Measurements from ENCODE around the gene BLOC1S4.

BLOC1S4 gene

GRCh38 chr4:6692806-6693205, 23.2 kb upstream of the BLOC1S4 start:
- no peak for DNase-seq

- no peak for DNase-seq
These were observed 22.5 kb upstream of the BLOC1S4 start, which contains the start of gene S100P for GRCh38 chr4:6693231-6694176. TSS of gene S100P (plus strand) at chr4:6693878. CDS start at chr4:6693933, 55 bp downstream.

GRCh38 chr4:6694177-6694901, 21.6 kb upstream of the BLOC1S4 start:
- no peak for DNase-seq

- DNase-seq = no peak
These were observed 20.0 kb upstream of the BLOC1S4 start for GRCh38 chr4:6695660-6696610.

DNA sequence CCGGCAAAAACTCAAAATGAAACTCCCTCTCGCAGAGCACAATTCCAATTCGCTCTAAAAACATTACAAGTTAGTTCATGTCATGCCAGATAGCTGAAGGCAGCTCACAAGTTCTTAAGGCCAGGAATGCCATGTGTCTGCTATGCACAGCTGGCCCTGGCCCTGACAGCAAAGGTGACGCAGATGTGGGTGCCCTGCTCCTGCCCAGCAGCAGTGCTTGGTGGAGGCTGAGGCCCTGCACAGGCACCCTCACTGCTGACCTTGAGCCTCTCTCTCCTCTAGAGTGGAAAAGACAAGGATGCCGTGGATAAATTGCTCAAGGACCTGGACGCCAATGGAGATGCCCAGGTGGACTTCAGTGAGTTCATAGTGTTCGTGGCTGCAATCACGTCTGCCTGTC, 19.4 kb upstream of the BLOC1S4 start:
- DNase-seq = no peak

DNA sequence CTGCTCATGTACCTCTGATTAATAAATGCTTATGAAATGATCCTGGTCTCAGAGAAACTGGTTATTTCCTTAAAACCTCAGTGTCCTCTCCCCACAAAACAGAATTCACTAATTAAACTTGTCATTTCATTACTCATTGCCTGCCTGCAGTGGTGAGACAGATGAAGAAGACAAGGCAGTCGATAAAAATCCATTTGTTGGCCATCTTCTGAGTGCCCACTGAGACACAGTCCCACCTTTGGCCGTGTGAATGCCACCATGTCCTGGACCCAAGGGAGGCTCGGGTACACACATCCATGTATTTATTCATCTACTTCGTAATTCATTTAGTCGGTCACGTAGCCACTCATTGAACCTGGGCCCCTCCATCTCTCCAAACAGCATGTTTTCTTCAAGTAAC, 18.8 kb upstream of the BLOC1S4 start:
- DNase-seq = no peak

GRCh38 chr4:6699388-6699787, 16.6 kb upstream of the BLOC1S4 start:
- no peak for DNase-seq

- no peak for DNase-seq
These were observed 16.1 kb upstream of the BLOC1S4 start for GRCh38 chr4:6699903-6700302.

DNA sequence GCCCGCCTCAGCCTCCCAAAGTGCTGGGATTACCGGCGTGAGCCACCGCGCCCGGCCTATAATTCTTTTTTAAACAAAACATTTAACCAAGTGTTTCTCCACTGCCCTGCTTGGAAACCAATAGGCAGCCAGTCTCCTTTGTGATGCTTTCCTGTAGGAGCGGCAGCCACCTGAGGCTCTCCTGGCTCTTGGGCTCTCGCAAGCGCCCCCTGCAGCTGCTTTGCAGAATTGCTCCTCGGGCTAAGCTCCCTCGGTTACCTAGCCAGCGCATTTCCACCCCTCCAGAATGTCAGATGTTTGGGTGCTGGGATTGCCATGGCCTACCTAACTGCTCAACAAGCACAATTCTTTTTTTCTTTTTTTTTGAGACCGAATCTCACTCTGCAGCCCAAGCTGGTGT, 14.6 kb upstream of the BLOC1S4 start:
- no peak for DNase-seq

GRCh38 chr4:6702761-6703160, 13.2 kb upstream of the BLOC1S4 start:
- no peak for DNase-seq

DNA sequence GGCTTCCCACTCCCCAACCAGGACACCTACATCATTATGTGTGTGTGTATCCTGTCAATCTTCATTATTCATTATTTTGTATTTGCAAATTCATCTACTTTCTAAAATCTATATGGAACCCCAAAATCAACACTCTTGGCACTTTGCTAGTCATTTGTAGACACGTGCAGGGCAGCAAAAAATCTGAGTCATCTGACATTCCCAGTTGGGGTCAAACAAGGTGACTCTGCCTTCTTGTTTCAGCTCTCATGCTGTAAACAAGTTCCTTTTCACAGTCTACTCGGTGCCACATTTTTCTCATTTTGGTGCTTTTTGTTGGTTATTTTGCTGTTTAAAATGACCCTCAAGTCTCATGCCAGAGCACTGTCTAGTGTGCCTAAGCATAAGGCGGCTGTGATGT, 12.2 kb upstream of the BLOC1S4 start:
- no peak for DNase-seq

DNA sequence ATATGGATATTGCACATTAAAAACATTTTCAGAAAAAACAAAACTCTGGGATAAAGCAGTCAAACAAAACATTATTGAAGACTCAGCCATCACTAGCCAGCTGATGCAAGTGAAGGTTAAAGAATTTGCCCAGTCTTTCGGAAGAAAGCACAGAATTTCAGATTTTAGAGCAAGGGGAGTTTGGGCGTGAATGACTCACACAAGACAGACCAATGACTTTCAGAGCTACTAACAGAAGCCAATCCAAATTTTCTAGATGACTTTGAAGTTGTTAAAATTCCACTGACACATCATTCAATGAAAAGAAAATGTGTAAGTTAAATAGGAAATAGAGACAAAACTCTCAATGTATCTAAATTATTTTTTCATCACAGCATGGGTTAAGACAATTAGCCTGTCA, 10.3 kb upstream of the BLOC1S4 start:
- DNase-seq = no peak

- DNase-seq = no peak
These were observed 9.8 kb upstream of the BLOC1S4 start for GRCh38 chr4:6706173-6706572.

- DNase-seq = peak; percentile 86
These were observed 6.5 kb upstream of the BLOC1S4 start, which contains the start of gene MRFAP1L1 for GRCh38 chr4:6709230-6710114. TSS of gene MRFAP1L1 (minus strand) at chr4:6709865. CDS start at chr4:6709629, 236 bp downstream.

DNA sequence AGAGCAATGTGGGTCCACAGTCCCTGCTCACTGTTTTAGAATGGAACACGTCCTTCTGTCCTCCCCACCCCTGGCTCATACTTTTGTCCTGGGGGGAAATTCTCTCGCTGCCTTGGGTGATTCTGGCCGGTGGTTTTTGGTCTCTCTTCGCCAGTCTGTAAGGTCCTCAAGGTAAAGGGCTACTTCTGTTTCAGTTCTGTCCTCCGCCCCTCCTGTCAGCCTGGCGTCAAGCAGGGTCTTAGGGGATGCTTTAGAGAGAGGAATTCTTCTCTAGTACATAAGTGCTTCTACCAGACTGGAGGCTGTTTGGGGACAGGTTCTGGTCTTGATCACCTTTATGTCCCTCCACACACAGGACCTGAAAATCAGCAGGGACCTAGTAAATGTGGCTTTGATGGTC, 5.7 kb upstream of the BLOC1S4 start:
- DNase-seq = no peak

GRCh38 chr4:6710996-6711395, 5.0 kb upstream of the BLOC1S4 start:
- no peak for DNase-seq

- DNase-seq = no peak
These were observed 1.0 kb upstream of the BLOC1S4 start for GRCh38 chr4:6714954-6715353.

DNA sequence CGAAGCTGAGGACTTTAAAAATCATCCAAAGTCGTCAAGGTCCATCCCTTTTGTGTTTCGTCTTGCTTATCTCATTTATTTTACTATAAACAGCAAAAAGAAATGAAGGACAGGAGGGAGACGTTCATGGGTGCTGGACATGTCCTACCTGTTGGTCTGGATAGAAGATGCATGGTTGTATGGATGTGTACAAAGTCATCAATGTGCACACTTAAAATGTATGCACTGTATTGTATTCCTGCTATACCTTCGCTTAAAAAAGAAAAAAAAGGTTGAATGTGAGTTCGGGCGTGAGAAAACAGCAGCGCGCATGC, 313 bp upstream of the BLOC1S4 start:
- DNase-seq = no peak

GRCh38 chr4:6716958-6717655, 1.1 kb downstream of the BLOC1S4 start:
- DNase-seq = no peak

- DNase-seq = no peak
These were observed 3.1 kb downstream of the BLOC1S4 start for GRCh38 chr4:6718932-6719610.
